Stimulated activated CD4-positive, alpha-beta T cell treated with anti-CD3 and anti-CD28 coated beads, Interleukin-1b, Interleukin-23, amount 100 ng/mL, for 1 hour (primary cell): ENCODE measurements around the gene EXD3.
"Not testable (repeated sequence)": the region's sequence is repeated elsewhere in the genome, so short reads cannot be mapped to it uniquely, and the experiment has no call there.

Source experiments
- DNase-seq, 2 donors: peaks; one replicate each; pipeline ENCODE4 v3.0.0-alpha.2; 2020; ENCODE audit warnings: low read depth in 2 of 2

Gene EXD3

DNA sequence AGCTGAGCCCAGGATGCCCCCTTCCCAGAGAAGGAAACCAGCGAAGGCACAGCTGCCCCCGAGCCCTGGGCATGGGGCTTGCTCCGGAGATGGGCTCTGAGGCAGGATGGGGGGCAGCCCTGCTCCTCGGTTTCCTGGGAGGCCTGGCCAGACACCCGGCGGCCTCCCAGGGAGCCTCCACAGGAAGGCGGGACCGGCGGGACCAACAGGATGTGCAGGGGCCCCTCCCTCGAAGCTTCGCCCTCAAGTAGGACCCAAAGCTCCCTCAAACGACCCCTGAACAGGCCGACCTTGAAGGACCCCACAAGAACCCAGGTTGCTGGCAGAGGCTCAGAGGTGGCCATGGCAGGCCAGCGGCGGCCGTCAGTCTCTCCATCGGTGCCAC, 11.7 kb downstream of the EXD3 start:
- no peak for DNase-seq

GRCh38 chr9:137410891-137411249, 12.1 kb downstream of the EXD3 start:
- no peak for DNase-seq

GRCh38 chr9:137410236-137410890, 12.6 kb downstream of the EXD3 start:
- DNase-seq = not testable (repeated sequence)

DNA sequence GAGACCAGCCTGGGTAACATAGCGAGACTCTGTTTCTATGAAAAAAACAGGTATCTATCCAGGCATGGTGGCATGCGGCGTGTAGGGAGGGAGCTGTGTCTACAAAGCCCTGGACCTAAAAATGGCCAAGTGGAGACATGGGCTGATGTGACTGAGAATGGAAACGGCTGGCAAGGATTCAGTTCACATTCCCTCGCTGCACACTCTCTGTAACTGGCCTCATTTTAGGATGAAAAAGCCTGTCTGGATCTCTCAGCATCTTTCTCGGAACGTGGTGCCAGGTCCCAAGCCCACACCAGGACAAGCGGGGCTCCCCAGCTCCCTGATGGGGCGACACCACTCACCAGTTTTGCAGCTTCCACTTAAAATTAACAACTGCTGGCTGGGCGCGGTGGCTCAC, 13.4 kb downstream of the EXD3 start:
- DNase-seq = no peak

- no peak for DNase-seq
Observed at GRCh38 chr9:137408651-137409405, 14.1 kb downstream of the EXD3 start.

DNA sequence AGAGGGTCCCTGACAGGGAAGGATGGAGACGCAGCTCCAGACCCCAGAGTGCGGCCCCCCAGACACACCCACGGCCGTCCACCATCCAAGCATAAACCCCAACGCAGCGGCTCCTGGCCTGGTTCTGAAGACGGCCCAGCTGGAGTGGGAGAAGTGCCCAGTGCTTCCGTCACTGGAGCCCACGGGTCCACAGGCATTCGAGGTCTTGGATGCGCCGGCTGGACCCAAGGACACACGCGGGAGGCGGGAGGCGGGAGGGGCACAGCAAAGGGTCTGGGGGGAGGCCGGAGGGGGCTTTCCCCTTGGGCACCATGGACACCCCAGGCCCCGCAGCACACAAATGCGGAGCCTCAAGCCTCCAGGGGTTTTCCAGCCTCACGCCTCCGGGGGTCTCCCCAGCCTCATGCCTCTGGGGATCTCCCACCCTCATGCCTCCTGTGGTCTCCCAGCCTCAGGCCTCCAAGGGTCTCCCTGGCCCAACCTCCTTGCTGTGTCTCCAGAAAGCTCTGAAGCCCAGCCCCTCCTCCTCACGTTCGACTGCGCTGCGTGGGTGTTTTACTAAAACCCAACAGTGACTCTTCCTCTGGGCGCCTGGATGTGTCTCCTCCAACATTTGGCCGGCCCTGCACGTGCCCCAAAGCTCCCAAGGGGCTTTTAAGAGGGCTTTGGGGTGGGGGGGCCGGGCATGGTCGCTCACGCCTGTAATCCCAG, 15.2 kb downstream of the EXD3 start:
- no peak for DNase-seq

- DNase-seq = peak; percentile 30 to 45
Observed at GRCh38 chr9:137406876-137407589, 15.9 kb downstream of the EXD3 start.

- no peak for DNase-seq
Observed at GRCh38 chr9:137406085-137406760, 16.7 kb downstream of the EXD3 start.

- DNase-seq = no peak
Observed at GRCh38 chr9:137405677-137406081, 17.3 kb downstream of the EXD3 start.

- DNase-seq = no peak
Observed at GRCh38 chr9:137404961-137405567, 17.9 kb downstream of the EXD3 start.

DNA sequence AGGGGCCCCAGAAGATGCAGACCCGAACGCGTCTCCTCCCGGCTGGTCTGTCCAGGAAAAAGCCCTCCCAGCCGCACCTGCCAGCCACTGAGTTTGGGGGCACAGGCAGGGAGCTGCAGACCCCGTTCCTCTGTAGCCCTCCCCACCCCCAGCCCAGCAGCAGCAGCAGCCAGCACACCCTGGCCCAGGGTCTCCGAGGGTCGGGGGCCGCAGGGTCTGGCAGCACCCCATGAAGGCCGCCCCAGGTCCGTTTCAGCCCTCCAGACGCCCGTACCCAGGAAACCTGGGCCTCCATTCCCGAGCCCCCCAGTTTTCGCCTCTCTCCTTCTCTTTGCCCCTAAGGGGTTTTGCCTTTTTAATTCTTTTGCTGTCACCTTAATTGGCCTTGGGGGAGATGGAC, 19.7 kb downstream of the EXD3 start:
- no peak for DNase-seq

DNA sequence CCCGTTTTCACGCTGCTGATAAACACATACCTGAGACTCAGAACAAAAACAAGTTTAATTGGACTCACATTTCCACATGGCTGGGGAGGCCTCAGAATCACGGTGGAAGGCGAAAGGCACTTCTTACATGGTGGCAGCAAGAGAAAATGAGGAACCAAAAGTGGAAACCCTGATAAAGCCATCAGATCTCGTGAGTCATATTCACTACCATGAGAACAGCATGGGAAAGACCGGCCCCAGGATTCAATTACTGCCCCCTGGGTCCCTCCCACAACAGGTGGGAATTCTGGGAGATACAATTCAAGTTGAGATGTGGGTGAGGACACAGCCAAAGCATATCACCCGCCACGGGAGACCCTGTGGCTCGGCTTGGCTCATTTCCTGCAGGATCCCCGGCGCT, 20.2 kb downstream of the EXD3 start:
- DNase-seq = no peak

- DNase-seq = no peak
Observed at GRCh38 chr9:137398561-137399468, 24.1 kb downstream of the EXD3 start.

DNA sequence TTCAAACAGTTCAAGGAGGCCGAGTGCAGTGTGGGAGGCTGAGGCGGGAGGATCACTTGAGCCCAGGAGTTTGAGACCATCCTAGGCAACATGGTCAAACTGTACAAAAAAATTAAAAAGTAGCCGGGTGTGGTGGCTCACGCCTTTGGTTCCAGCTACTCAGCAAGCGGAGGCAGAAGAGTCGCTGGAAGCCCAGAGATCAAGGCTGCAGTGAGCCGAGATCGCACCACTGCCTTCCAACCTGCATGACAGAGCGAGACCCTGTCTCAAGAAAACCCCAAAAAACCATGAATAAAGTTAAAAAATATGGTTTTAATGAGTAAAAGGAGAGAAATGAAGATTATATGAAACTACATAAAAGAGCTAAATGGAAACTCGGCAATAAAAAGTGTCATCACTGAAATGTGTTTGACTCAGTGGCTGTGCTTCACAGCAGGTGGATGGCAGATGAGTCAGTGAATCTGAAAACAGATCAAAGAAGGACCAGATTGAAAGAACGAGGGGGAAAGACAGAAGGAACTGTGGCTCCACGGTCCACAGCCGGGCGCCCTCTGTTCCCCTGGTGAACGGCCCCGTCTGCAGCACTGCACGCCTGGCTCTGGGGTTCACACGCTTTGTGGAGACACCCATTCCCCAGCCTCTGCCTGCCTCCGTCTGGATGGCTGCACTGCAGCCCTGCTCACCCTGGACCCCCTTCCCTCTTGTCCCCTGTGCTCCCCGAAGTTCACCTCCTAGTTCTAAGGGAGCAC, 25.1 kb downstream of the EXD3 start:
- DNase-seq = no peak

GRCh38 chr9:137396634-137397367, 26.2 kb downstream of the EXD3 start:
- DNase-seq = no peak

- no peak for DNase-seq
Observed at GRCh38 chr9:137396227-137396626, 26.7 kb downstream of the EXD3 start.

- no peak for DNase-seq
Observed at GRCh38 chr9:137395666-137396010, 27.3 kb downstream of the EXD3 start.

GRCh38 chr9:137394866-137395665, 27.9 kb downstream of the EXD3 start:
- no peak for DNase-seq
